Small intestine (tissue), 7 donors: ENCODE data around the gene RERGL. TPM values are rescaled to one million over a fixed set of nuclear protein-coding genes. Genes with fewer than 3 reads are reported as not detected.
"Not testable (repeated sequence)": the region's sequence is repeated elsewhere in the genome, so short reads cannot be mapped to it uniquely, and the experiment has no call there.

ENCODE experiments used
- DNase-seq, 2 donors: peaks; one replicate each; pipeline versions ENCODE4 v3.0.0 to v3.0.0-alpha.2; 2013
- FAIRE-seq: peaks from 2 replicates; lab custom pipeline; 2012; peaks lifted over from hg19 to GRCh38; lab: Jason Lieb, UNC
- H3K27ac ChIP-seq, 3 donors: one replicate each; pipeline ENCODE4 v1.5.1; 2013; ENCODE audit warnings: low read length in 2 of 3, mild to moderate bottlenecking in 2 of 3, control low read depth in 1 of 3, inconsistent platforms in 1 of 3, low read depth in 1 of 3, moderate library complexity in 1 of 3
- H3K27me3 ChIP-seq, 3 donors: one replicate each; pipeline ENCODE4 v1.6.1; 2013; ENCODE audit warnings: low read length in 3 of 3, inconsistent platforms in 1 of 3; ENCODE audit not compliant: control insufficient read depth in 3 of 3, insufficient read depth in 3 of 3
- H3K36me3 ChIP-seq, 3 donors: one replicate each; pipeline ENCODE4 v1.6.1; 2013; ENCODE audit warnings: low read length in 3 of 3, inconsistent platforms in 1 of 3, low read depth in 1 of 3, mild to moderate bottlenecking in 1 of 3, moderate library complexity in 1 of 3; ENCODE audit not compliant: control insufficient read depth in 3 of 3, insufficient read depth in 2 of 3
- H3K4me1 ChIP-seq, 3 donors: one replicate each; pipeline ENCODE4 v1.6.1; 2013; ENCODE audit warnings: low read length in 2 of 3, inconsistent platforms in 1 of 3, low read depth in 1 of 3, mild to moderate bottlenecking in 1 of 3, moderate library complexity in 1 of 3; ENCODE audit not compliant: control insufficient read depth in 3 of 3, insufficient read depth in 2 of 3
- H3K4me3 ChIP-seq, 3 donors: one replicate each; pipeline ENCODE4 v1.5.1; 2013; ENCODE audit warnings: low read length in 3 of 3, control low read depth in 1 of 3, inconsistent platforms in 1 of 3, low read depth in 1 of 3, mild to moderate bottlenecking in 1 of 3, moderate library complexity in 1 of 3
- H3K9me3 ChIP-seq, 2 donors: one replicate each; pipeline ENCODE4 v1.6.1; 2013; ENCODE audit warnings: low read depth in 1 of 2, low read length in 1 of 2; ENCODE audit not compliant: control insufficient read depth in 2 of 2, insufficient read depth in 1 of 2
- WGBS, 3 donors: extraction: QIAGEN DNeasy Blood & Tissue Kit; methylation state at CpG; one replicate each; pipeline ENCODE4 v1.1.7; 2013; 5-methylcytosine and 5-hydroxymethylcytosine counted together
- polyA plus RNA-seq, 4 donors: library from polyadenylated mRNA; stranded (reverse) in 3 of 4; unstranded in 1 of 4; fragments of 200-250 nt in 3 of 4; fragments of 120-200 nt in 1 of 4; gene quantifications; one replicate each; pipeline versions ENCODE4 v1.2.1 to v1.2.3, GENCODE V29; 2013
- donor health status: healthy with polysubstance abuse.
- donor health status: control.
- donor health status: control.
- donor health status: Bipolar disorder and iron deficiency.
- donor health status: healthy.

Gene RERGL
- polyA plus RNA-seq, 4 donors = 0.13 to 18.7 TPM; not detected in 2

DNA sequence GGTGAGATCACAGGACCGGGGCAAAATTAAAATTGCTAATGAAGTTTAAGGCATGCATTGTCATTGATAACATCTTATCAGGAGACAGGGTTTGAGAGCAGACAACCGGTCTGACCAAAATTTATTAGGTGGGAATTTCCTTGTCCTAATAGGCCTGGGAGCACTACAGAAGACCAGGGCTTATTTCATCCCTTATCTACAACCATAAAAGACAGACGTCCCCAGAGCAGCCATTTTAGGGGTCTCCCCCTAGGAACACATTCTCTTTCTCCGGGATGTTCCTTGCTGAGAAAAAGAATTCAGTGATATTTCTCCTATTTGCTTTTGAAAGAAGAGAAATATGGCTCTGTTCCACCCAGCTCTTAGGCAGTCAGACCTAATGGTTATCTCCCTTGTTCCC lies 27.1 kb downstream of the RERGL start:
- not testable (repeated sequence) for H3K4me3 ChIP-seq, DNase-seq, H3K27ac ChIP-seq, H3K4me1 ChIP-seq, H3K9me3 ChIP-seq, H3K36me3 ChIP-seq, H3K27me3 ChIP-seq, FAIRE-seq
- 73 to 87% (median 79%) methylated on average over 4 of the region's 4 CpGs for WGBS, 3 donors

DNA sequence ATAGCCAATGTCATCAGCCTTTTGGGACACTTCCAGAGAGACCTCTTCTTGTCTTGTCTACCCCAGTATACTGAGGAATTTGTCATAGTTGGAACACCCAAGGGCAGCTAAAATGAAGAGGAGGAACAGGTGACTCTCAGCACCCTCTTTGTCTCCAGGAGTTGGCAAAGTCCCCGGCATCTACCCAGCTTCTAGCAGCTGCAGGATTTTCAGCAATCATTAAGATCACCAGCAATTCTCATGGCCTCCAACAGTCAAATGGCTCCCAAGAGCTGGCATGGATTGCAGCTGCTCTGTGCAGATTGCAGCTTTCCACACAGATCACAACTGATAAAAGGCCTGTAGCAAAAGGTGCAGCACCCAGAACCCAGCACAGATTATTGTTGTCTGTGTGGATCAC lies 32.9 kb downstream of the RERGL start:
- 91 to 95% (median 93%) methylated on average over 1 of the region's 1 CpG for WGBS, 3 donors
- no peak for DNase-seq
- Histone ChIP-seq H3K27me3 (no peaks in the 10 kb centered on the region), H3K4me3 (no peak overlapping the region), H3K9me3 (peaks cover 0 to 10% of the 10 kb centered on the region in 2 donors), H3K4me1 (no peaks in the 10 kb centered on the region), H3K27ac (no peak overlapping the region), H3K36me3 (no peaks in the 10 kb centered on the region)
- FAIRE-seq = no peak

DNA sequence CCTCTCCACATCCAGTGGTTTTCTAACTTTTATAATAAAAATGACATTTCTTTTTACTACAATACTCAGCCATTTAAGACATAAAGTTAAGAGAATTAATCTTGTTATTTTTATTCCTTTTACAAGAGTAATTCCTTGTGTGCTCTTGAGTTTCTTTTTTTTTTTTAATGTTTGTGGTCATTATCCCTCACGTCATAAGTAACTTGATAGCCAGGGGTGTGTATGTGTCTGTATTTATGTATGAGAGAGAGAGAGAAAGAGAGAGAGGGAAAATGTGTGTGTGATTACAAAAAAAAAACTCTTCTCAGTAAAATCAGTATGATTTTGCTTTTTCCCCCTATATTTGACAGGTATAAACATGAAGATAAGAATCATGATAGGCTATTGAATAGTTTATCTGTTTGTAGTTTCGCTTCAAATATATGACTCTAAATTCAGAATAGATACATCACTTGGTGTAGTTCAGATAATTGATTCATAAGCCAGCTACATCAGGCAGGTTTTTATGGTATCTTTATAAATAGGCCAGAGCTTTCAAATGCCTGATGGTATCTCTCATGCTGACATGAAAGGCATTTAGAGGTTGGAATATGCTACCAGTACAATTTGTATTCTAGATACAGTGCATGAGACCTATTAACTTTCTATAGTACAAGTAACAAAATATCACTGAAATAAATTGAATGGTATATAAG lies 34.9 kb downstream of the RERGL start:
- Histone ChIP-seq H3K4me1 (no peaks in the 10 kb centered on the region), H3K36me3 (no peaks in the 10 kb centered on the region), H3K27me3 (no peaks in the 10 kb centered on the region), H3K9me3 (peaks cover 0 to 15% of the 10 kb centered on the region in 2 donors), H3K4me3 (no peak overlapping the region), H3K27ac (no peak overlapping the region)
- FAIRE-seq (no peak), DNase-seq (no peak)
- 47 to 57% (median 50%) methylated on average over 2 of the region's 2 CpGs for WGBS, 3 donors

DNA sequence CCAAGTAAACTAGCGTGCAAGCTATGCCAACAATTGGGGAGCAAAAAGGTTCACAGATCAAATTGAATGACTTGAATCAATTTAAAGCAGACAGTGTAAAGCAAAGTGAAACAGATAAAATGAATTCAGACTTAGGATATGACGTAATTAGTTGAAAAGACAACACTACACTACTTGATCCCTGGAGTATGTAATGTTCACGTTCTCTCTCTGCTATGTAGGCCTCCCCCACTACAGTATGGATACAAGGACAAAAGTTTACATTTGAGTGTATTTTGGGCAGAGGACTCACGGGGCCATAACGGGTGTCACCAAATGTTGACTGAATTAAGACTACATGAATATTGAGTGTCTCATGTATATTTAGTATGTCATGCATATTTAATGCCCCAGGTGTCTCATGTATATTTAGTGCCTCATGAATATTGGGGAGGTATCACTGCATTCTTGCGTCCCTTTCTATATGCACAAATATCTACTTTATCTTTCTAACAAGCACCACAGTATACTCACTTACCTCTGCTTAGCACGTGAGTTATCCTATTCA lies 44.5 kb downstream of the RERGL start:
- DNase-seq (no peak), FAIRE-seq (no peak)
- Histone ChIP-seq H3K4me3 (no peak overlapping the region), H3K9me3 (no peaks in the 10 kb centered on the region), H3K36me3 (no peaks in the 10 kb centered on the region), H3K27me3 (no peaks in the 10 kb centered on the region), H3K27ac (no peak overlapping the region), H3K4me1 (no peaks in the 10 kb centered on the region)
- 82 to 90% (median 85%) methylated on average over 7 of the region's 7 CpGs for WGBS, 3 donors

DNA sequence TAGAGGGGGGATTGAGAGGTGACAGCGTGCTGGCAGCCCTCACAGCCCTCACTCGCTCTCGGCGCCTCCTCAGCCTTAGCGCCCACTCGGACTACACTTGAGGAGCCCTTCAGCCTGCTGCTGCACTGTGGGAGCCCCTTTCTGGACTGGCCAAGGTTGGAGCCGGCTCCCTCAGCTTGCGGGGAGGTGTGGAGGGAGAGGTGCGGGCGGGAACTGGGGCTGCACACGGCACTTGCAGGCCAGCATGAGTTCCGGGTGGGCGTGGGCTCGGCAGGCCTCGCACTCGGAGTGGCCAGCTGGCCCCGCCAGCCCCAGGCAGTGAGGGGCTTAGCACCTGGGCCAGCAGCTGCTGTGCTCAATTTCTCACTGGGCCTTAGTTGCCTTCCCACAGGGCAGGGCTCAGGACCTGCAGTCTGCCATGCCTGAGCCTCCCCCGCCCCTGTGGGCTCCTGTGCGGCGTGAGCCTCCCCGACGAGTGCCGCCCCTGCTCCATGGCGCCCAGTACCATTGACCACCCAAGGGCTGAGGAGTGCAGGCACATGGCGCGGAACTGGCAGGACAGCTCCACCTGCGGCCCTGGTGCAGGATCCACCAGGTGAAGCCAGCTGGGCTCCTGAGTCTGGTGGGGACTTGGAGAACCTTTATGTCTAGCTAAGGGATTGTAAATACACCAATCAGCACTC lies 49.8 kb downstream of the RERGL start:
- H3K27me3 ChIP-seq, H3K4me1 ChIP-seq, DNase-seq, H3K4me3 ChIP-seq, FAIRE-seq, H3K27ac ChIP-seq, H3K9me3 ChIP-seq, H3K36me3 ChIP-seq: not testable (repeated sequence)
- WGBS, 3 donors = 92 to 96% (median 95%) methylated on average over 24 to 27 of the region's 27 CpGs

Other genes starting within 250 kb of the RERGL start
- 1 to 10 TPM in 2 of 4 donors, under 1 TPM in 2; 0.52 to 6.8 (median 2.7) TPM for gene PIK3C2G, start 171.3 kb upstream of the RERGL start, polyA plus RNA-seq